OCI-LY7 (cell line): ENCODE measurements around the gene PLIN1. TPM values are rescaled to one million over a fixed set of nuclear protein-coding genes. Genes with fewer than 3 reads are reported as not detected.

Source experiments
- BruUV-seq: library from RNA; stranded (reverse); fragments of 400-500 nt; replicated peaks from 2 replicates; lab custom pipeline; 2021; lab: Mats Ljungman, UMichigan
- CTCF ChIA-PET: fragments of 300-600 bp; sonication (Branson Sonifier 250); formaldehyde crosslinking; loops from one replicate; lab custom pipeline; 2022; ENCODE audit warnings: antibody characterized with exemption; ENCODE audit not compliant: unreplicated experiment; lab: Charles Lee
- POLR2A ChIA-PET: fragments of 300-600 bp; sonication (Branson Sonifier 250); formaldehyde crosslinking; loops from one replicate; lab custom pipeline; 2022; ENCODE audit warnings: antibody characterized with exemption; lab: Charles Lee
- DNase-seq: peaks from one replicate; pipeline ENCODE4 v3.0.0-alpha.2; 2015; ENCODE audit warnings: low spot score
- H2AFZ ChIP-seq: fragments of 200-600 bp; sonication (generic), shearing (Covaris generic); 2 replicates; pipeline ENCODE4 v1.6.1; 2014; ENCODE audit warnings: mild to moderate bottlenecking, antibody characterized with exemption, low read length, moderate library complexity
- H3K27ac ChIP-seq: fragments of 200-600 bp; sonication (generic); 2 replicates; pipeline ENCODE4 v1.5.1; 2014; ENCODE audit warnings: mixed run types, low read depth, mild to moderate bottlenecking, moderate library complexity, low read length, inconsistent platforms; ENCODE audit not compliant: poor library complexity, severe bottlenecking
- H3K36me3 ChIP-seq: fragments of 200-600 bp; sonication (generic); 2 replicates; pipeline ENCODE4 v1.6.1; 2014; ENCODE audit warnings: mild to moderate bottlenecking, antibody characterized with exemption, low read length, moderate library complexity, mixed read lengths; ENCODE audit not compliant: insufficient read depth
- H3K4me1 ChIP-seq: fragments of 200-600 bp; sonication (generic); 2 replicates; pipeline ENCODE4 v1.5.1; 2014; ENCODE audit warnings: mild to moderate bottlenecking, low read length; ENCODE audit not compliant: insufficient read depth, poor library complexity, severe bottlenecking
- H3K4me2 ChIP-seq: fragments of 200-600 bp; sonication (generic); 2 replicates; pipeline ENCODE4 v1.6.1; 2014; ENCODE audit warnings: mild to moderate bottlenecking, low read length
- H3K4me3 ChIP-seq: fragments of 200-600 bp; sonication (generic); 2 replicates; pipeline ENCODE4 v1.5.1; 2014; ENCODE audit warnings: mild to moderate bottlenecking, low read depth, low read length; ENCODE audit not compliant: poor library complexity, severe bottlenecking
- H3K79me2 ChIP-seq: fragments of 200-600 bp; sonication (generic); 2 replicates; pipeline ENCODE4 v1.6.1; 2016; ENCODE audit warnings: low read depth, mild to moderate bottlenecking, low read length, moderate library complexity, mixed read lengths; ENCODE audit not compliant: insufficient read depth
- H3K9me2 ChIP-seq: fragments of 200-600 bp; sonication (generic); 2 replicates; pipeline ENCODE4 v1.6.1; 2016; ENCODE audit warnings: mild to moderate bottlenecking, low read length, mixed read lengths; ENCODE audit not compliant: insufficient read depth
- H3K9me3 ChIP-seq: fragments of 200-600 bp; sonication (generic); 2 replicates; pipeline ENCODE4 v1.6.1; 2014; ENCODE audit warnings: mild to moderate bottlenecking, mixed run types, low read length, mixed read lengths
- H4K20me1 ChIP-seq: fragments of 200-600 bp; sonication (generic); 2 replicates; pipeline ENCODE4 v1.6.1; 2014; ENCODE audit warnings: mild to moderate bottlenecking, antibody characterized with exemption, low read length, moderate library complexity, mixed read lengths; ENCODE audit not compliant: insufficient read depth
- CTCF ChIP-seq: fragments of 200-600 bp; sonication (generic); conservative IDR thresholded peaks from 2 replicates; pipeline ENCODE4 v1.5.1; 2014; ENCODE audit warnings: mild to moderate bottlenecking, antibody characterized with exemption, low read length, moderate library complexity, mixed read lengths
- EZH2phosphoT487 ChIP-seq: fragments of 200-600 bp; sonication (generic); IDR thresholded peaks from 2 replicates; pipeline ENCODE4 v1.6.1; 2018; ENCODE audit warnings: low read depth, borderline replicate concordance, mild to moderate bottlenecking, mixed run types, antibody characterized with exemption, low read length, moderate library complexity, mixed read lengths
- intact Hi-C: fragments of 100-400 bp; cut with micrococcal nuclease; formaldehyde crosslinking; loops from one replicate; pipeline ENCODE4 v1.10.0; 2022; ENCODE audit not compliant: unreplicated experiment
- total RNA-seq, 2 experiments: library from RNA; depleted of rRNA in 1 of 2; stranded (reverse); fragments of >200 nt in 1 of 2; shearing (Covaris generic) in 1 of 2; gene quantifications; 2 replicates each; pipeline ENCODE4 v1.2.3, GENCODE V29; 2014 to 2022

PLIN1 gene
- total RNA-seq, 2 experiments from 2014 or later: 0.19 TPM; not detected in 1

- Histone ChIP-seq H3K4me3 (no peak overlapping the region), H3K4me2 (no peak overlapping the region), H3K27ac (no peak overlapping the region), H2AFZ (no peak overlapping the region), H3K4me1 (no peaks in the 10 kb centered on the region), H3K9me3 (no peaks in the 10 kb centered on the region), H3K36me3 (no peaks in the 10 kb centered on the region), H3K79me2 (no peaks in the 10 kb centered on the region), H3K9me2 (no peaks in the 10 kb centered on the region), H4K20me1 (no peaks in the 10 kb centered on the region)
- POLR2A ChIA-PET: no interaction called here
- intact Hi-C loops: no loop called here
- CTCF ChIA-PET: no interaction called here
- no peak for DNase-seq
- TF ChIP-seq CTCF: no peak
- TF ChIP-seq EZH2phosphoT487: no peak
- BruUV-seq: no TSS peak
Measured at GRCh38 chr15:89662893-89663626, 16.1 kb downstream of the PLIN1 start.

- Histone ChIP-seq H3K27ac (no peak overlapping the region), H4K20me1 (no peaks in the 10 kb centered on the region), H3K4me2 (no peak overlapping the region), H3K4me1 (no peaks in the 10 kb centered on the region), H3K79me2 (no peaks in the 10 kb centered on the region), H3K9me2 (no peaks in the 10 kb centered on the region), H3K4me3 (no peak overlapping the region), H3K9me3 (no peaks in the 10 kb centered on the region), H2AFZ (no peak overlapping the region), H3K36me3 (no peaks in the 10 kb centered on the region)
- ChIA-PET CTCF (no interaction called here), POLR2A (no interaction called here)
- no peak for DNase-seq
- no peak for TF ChIP-seq CTCF
- TF ChIP-seq EZH2phosphoT487: no peak
- BruUV-seq: no TSS peak
- intact Hi-C loops: no loop called here
Measured at GRCh38 chr15:89660556-89660955, 18.6 kb downstream of the PLIN1 start.

GRCh38 chr15:89659295-89659694, 19.9 kb downstream of the PLIN1 start:
- Histone ChIP-seq H3K36me3 (no peaks in the 10 kb centered on the region), H3K4me2 (no peak overlapping the region), H3K9me2 (no peaks in the 10 kb centered on the region), H3K9me3 (no peaks in the 10 kb centered on the region), H3K4me3 (no peak overlapping the region), H4K20me1 (no peaks in the 10 kb centered on the region), H3K79me2 (no peaks in the 10 kb centered on the region), H3K4me1 (no peaks in the 10 kb centered on the region), H3K27ac (no peak overlapping the region), H2AFZ (no peak overlapping the region)
- TF ChIP-seq CTCF (no peak), EZH2phosphoT487 (no peak)
- CTCF ChIA-PET: no interaction called here
- intact Hi-C loops: no loop called here
- DNase-seq: no peak
- POLR2A ChIA-PET: interaction anchor here (1.0 kb wide), 1 partner anchor 40 kb away, joined by 3 read pairs; no protein-coding TSS in a partner anchor
- no TSS peak for BruUV-seq
